ENCODE measurements around the gene RFX8.

DNA sequence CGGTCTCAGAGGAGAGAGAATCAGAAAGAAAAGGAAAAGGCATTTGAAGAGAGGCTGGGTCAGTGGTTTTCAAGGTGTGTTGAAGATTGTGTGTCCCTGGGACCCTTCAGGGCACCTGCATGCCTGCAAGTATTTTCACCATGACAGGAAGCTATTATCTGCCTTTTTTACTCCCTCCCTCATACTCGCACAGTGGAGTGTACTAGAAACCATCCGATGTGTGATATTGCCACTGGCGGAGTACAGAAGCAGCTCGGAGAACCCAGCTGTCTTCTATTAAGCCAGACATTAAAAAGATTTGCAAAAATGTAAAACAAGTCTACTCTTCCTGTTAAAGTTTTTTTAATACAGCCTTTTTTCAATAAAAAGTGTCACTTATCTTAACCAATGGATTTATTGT, 33.7 kb upstream of the RFX8 start:
- TF ChIP-seq, protein P1, sequence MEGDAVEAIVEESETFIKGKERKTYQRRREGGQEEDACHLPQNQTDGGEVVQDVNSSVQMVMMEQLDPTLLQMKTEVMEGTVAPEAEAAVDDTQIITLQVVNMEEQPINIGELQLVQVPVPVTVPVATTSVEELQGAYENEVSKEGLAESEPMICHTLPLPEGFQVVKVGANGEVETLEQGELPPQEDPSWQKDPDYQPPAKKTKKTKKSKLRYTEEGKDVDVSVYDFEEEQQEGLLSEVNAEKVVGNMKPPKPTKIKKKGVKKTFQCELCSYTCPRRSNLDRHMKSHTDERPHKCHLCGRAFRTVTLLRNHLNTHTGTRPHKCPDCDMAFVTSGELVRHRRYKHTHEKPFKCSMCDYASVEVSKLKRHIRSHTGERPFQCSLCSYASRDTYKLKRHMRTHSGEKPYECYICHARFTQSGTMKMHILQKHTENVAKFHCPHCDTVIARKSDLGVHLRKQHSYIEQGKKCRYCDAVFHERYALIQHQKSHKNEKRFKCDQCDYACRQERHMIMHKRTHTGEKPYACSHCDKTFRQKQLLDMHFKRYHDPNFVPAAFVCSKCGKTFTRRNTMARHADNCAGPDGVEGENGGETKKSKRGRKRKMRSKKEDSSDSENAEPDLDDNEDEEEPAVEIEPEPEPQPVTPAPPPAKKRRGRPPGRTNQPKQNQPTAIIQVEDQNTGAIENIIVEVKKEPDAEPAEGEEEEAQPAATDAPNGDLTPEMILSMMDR (IDR thresholded peaks at IDR 0.05), result no peak
- no peak for TF ChIP-seq POLR2A (IDR thresholded peaks at IDR 0.05)
- no peak for TF ChIP-seq EP300 (IDR thresholded peaks at IDR 0.05)

Measured in tibial nerve (tissue), 4 donors.